H1 (cell line): ENCODE measurements around the gene NFATC1. TPM values are rescaled to one million over a fixed set of nuclear protein-coding genes. Genes with fewer than 3 reads are reported as not detected.

Experiments used
- CTCF ChIA-PET: fragments of 300-600 bp; sonication (Branson Sonifier 250); formaldehyde crosslinking; loops from one replicate; lab custom pipeline; 2021; ENCODE audit not compliant: partially characterized antibody; lab: Charles Lee
- POLR2A ChIA-PET: fragments of 300-600 bp; sonication (Branson Sonifier 250); formaldehyde crosslinking; loops from one replicate; lab custom pipeline; 2021; ENCODE audit warnings: inconsistent platforms; ENCODE audit not compliant: partially characterized antibody; lab: Charles Lee
- DNase-seq, 2 experiments: peaks; one replicate each; pipeline versions ENCODE4 v3.0.0 to v3.0.0-alpha.2; 2010 to 2022; ENCODE audit warnings: low spot score in 2 of 2, low read depth in 1 of 2, mixed read lengths in 1 of 2
- FAIRE-seq: peaks from 2 replicates; lab custom pipeline; 2011; peaks lifted over from hg19 to GRCh38; lab: Jason Lieb, UNC
- H2AFZ ChIP-seq: 2 replicates; pipeline ENCODE4 v1.8.1; 2012; ENCODE audit warnings: low read length, inconsistent platforms
- H2AK5ac ChIP-seq: 2 replicates; pipeline ENCODE4 v1.6.1; 2013; ENCODE audit warnings: low read depth, low read length
- H2BK120ac ChIP-seq: replicated peaks from 2 replicates; pipeline ENCODE3; 2013; ENCODE audit warnings: low read depth, low read length, inconsistent platforms
- H2BK12ac ChIP-seq: 2 replicates; pipeline ENCODE4 v1.6.1; 2013; ENCODE audit warnings: low read depth, low read length
- H2BK15ac ChIP-seq: 2 replicates; pipeline ENCODE4 v1.6.1; 2013; ENCODE audit warnings: low read length
- H2BK20ac ChIP-seq: 2 replicates; pipeline ENCODE4 v1.6.1; 2013; ENCODE audit warnings: low read length
- H2BK5ac ChIP-seq: 2 replicates; pipeline ENCODE4 v1.6.1; 2013; ENCODE audit warnings: low read depth, low read length
- H3K14ac ChIP-seq: 2 replicates; pipeline ENCODE4 v1.6.1; 2013; ENCODE audit warnings: inconsistent platforms; ENCODE audit not compliant: insufficient read length
- H3K18ac ChIP-seq: 2 replicates; pipeline ENCODE4 v1.6.1; 2013; ENCODE audit warnings: low read length; ENCODE audit errors: extremely low read depth
- H3K23ac ChIP-seq: 2 replicates; pipeline ENCODE4 v1.6.1; 2013; ENCODE audit warnings: inconsistent platforms; ENCODE audit not compliant: insufficient read length
- H3K23me2 ChIP-seq: 2 replicates; pipeline ENCODE4 v1.6.1; 2013; ENCODE audit warnings: low read depth, low read length
- H3K27ac ChIP-seq: 2 replicates; pipeline ENCODE4 v1.6.1; 2011; ENCODE audit warnings: low read depth, low read length, inconsistent platforms
- H3K27me3 ChIP-seq, 4 experiments: replicated peaks in 1 of 4; 1 replicate in 1 of 4; 2 replicates in 3 of 4; pipeline versions ENCODE4 v1.6.1 to v1.8.1; 2011 to 2013; ENCODE audit warnings: low read length in 3 of 4, mild to moderate bottlenecking in 3 of 4, inconsistent platforms in 2 of 4, mixed read lengths in 2 of 4, moderate library complexity in 1 of 4; ENCODE audit not compliant: control insufficient read depth in 3 of 4, insufficient read depth in 3 of 4; ENCODE audit errors: extremely low read depth in 1 of 4
- H3K36me3 ChIP-seq, 4 experiments: 2 replicates each; pipeline versions ENCODE4 v1.6.1 to v1.8.1; 2011 to 2013; ENCODE audit warnings: mild to moderate bottlenecking in 4 of 4, low read length in 3 of 4, moderate library complexity in 2 of 4, control low read depth in 1 of 4, inconsistent platforms in 1 of 4; ENCODE audit not compliant: insufficient read depth in 4 of 4, control insufficient read depth in 2 of 4
- H3K4ac ChIP-seq: replicated peaks from 2 replicates; pipeline ENCODE3; 2013; ENCODE audit warnings: low read length, low read depth, mixed read lengths, inconsistent platforms; ENCODE audit not compliant: insufficient read length
- H3K4me1 ChIP-seq, 4 experiments: replicated peaks in 1 of 4; 1 replicate in 1 of 4; 2 replicates in 3 of 4; pipeline versions ENCODE4 v1.6.1 to v1.8.1; 2011 to 2013; ENCODE audit warnings: low read length in 3 of 4, inconsistent platforms in 2 of 4, mixed read lengths in 1 of 4; ENCODE audit not compliant: insufficient read depth in 4 of 4, control insufficient read depth in 3 of 4
- H3K4me2 ChIP-seq, 2 experiments: 2 replicates each; pipeline versions ENCODE4 v1.6.1 to v1.8.1; 2011 to 2013; ENCODE audit warnings: low read depth in 2 of 2, low read length in 2 of 2, control low read depth in 1 of 2, inconsistent platforms in 1 of 2, mild to moderate bottlenecking in 1 of 2; ENCODE audit not compliant: insufficient read depth in 1 of 2
- H3K4me3 ChIP-seq, 4 experiments: fragments of 200-600, 300-600 bp in 1 of 4; sonication (generic), shearing (Covaris generic), sonication (Bioruptor Twin) in 1 of 4; 2 replicates each; pipeline versions ENCODE4 v1.5.1 to v1.8.1; 2011 to 2016; ENCODE audit warnings: low read length in 4 of 4, low read depth in 3 of 4, control low read depth in 2 of 4, inconsistent platforms in 2 of 4, mild to moderate bottlenecking in 2 of 4, mixed read lengths in 1 of 4, moderate library complexity in 1 of 4; ENCODE audit not compliant: insufficient read depth in 2 of 4; ENCODE audit errors: extremely low read depth in 1 of 4
- H3K56ac ChIP-seq: replicated peaks from 2 replicates; pipeline ENCODE3; 2013; ENCODE audit warnings: low read depth, mild to moderate bottlenecking, mixed read lengths, low read length, inconsistent platforms; ENCODE audit not compliant: insufficient read length
- H3K79me1 ChIP-seq: 2 replicates; pipeline ENCODE4 v1.6.1; 2013; ENCODE audit warnings: low read depth, low read length, control low read depth
- H3K79me2 ChIP-seq, 2 experiments: 2 replicates each; pipeline versions ENCODE4 v1.6.1 to v1.8.1; 2012 to 2013; ENCODE audit warnings: low read length in 2 of 2, mild to moderate bottlenecking in 2 of 2, inconsistent platforms in 1 of 2; ENCODE audit not compliant: insufficient read depth in 2 of 2, control insufficient read depth in 1 of 2
- H3K9ac ChIP-seq, 4 experiments: replicated peaks in 1 of 4; 1 replicate in 1 of 4; 2 replicates in 3 of 4; pipeline versions ENCODE4 v1.6.1 to v1.8.1; 2011 to 2013; ENCODE audit warnings: low read depth in 3 of 4, low read length in 3 of 4, control low read depth in 2 of 4, mild to moderate bottlenecking in 2 of 4, moderate library complexity in 2 of 4, inconsistent platforms in 1 of 4; ENCODE audit errors: extremely low read depth in 1 of 4
- H3K9me3 ChIP-seq, 2 experiments: 2 replicates each; pipeline versions ENCODE4 v1.6.1 to v1.8.1; 2012 to 2013; ENCODE audit warnings: mild to moderate bottlenecking in 2 of 2, moderate library complexity in 2 of 2, control low read depth in 1 of 2, inconsistent platforms in 1 of 2, low read depth in 1 of 2, low read length in 1 of 2, mixed read lengths in 1 of 2; ENCODE audit not compliant: insufficient read depth in 2 of 2
- H4K20me1 ChIP-seq, 2 experiments: replicated peaks in 1 of 2; 2 replicates each; pipeline versions ENCODE3 to v1.8.1; 2011 to 2013; ENCODE audit warnings: inconsistent platforms in 2 of 2, low read length in 2 of 2, mild to moderate bottlenecking in 1 of 2; ENCODE audit not compliant: insufficient read depth in 2 of 2, control insufficient read depth in 1 of 2
- H4K5ac ChIP-seq: 2 replicates; pipeline ENCODE4 v1.6.1; 2013; ENCODE audit warnings: low read length, low read depth, mixed read lengths, inconsistent platforms; ENCODE audit not compliant: insufficient read length
- H4K8ac ChIP-seq: 2 replicates; pipeline ENCODE4 v1.8.0; 2013; ENCODE audit warnings: mild to moderate bottlenecking, moderate library complexity, low read length, inconsistent platforms; ENCODE audit not compliant: insufficient read depth; ENCODE audit errors: extremely low read depth
- H4K91ac ChIP-seq: replicated peaks from 2 replicates; pipeline ENCODE3; 2013; ENCODE audit warnings: low read length, mixed read lengths, inconsistent platforms; ENCODE audit not compliant: insufficient read length
- GABPA ChIP-seq: IDR thresholded peaks from 2 replicates; pipeline ENCODE4 v1.6.1; 2011; ENCODE audit warnings: mild to moderate bottlenecking, low read length, moderate library complexity, borderline replicate concordance; ENCODE audit not compliant: insufficient read depth
- HDAC6 ChIP-seq: IDR thresholded peaks from one replicate; pipeline ENCODE4 v1.7.1; 2012; ENCODE audit warnings: low read depth, mild to moderate bottlenecking, inconsistent platforms, low read length, moderate library complexity
- POLR2A ChIP-seq, 2 experiments: IDR thresholded peaks; 1 replicate in 1 of 2; 2 replicates in 1 of 2; pipeline ENCODE4 v1.6.1; 2011; ENCODE audit warnings: low read depth in 2 of 2, low read length in 2 of 2, mild to moderate bottlenecking in 2 of 2; ENCODE audit errors: control extremely low read depth in 1 of 2
- RAD21 ChIP-seq, 2 experiments: IDR thresholded peaks in 1 of 2; conservative IDR thresholded peaks in 1 of 2; 2 replicates each; pipeline ENCODE4 v1.6.1; 2011; ENCODE audit warnings: low read depth in 2 of 2, low read length in 2 of 2, improper control_type of control experiment in 1 of 2, inconsistent platforms in 1 of 2, mild to moderate bottlenecking in 1 of 2, moderate library complexity in 1 of 2
- RFX5 ChIP-seq: IDR thresholded peaks from 2 replicates; pipeline ENCODE4 v1.6.1; 2011; ENCODE audit warnings: low read depth, low read length, improper control_type of control experiment, borderline replicate concordance
- SAP30 ChIP-seq: fragments of 300-600 bp; sonication (generic); IDR thresholded peaks from 2 replicates; pipeline ENCODE4 v1.7.1; 2012; ENCODE audit warnings: low read length, moderate library complexity, mild to moderate bottlenecking, inconsistent platforms; ENCODE audit not compliant: insufficient read depth, insufficient replicate concordance
- SUZ12 ChIP-seq: fragments of 200-600 bp; sonication (generic); IDR thresholded peaks from 2 replicates; pipeline ENCODE4 v1.6.1; 2012; ENCODE audit warnings: mild to moderate bottlenecking, inconsistent platforms, low read length, moderate library complexity, mixed read lengths
- TBP ChIP-seq: IDR thresholded peaks from 2 replicates; pipeline ENCODE4 v1.6.1; 2011; ENCODE audit warnings: low read depth, low read length, improper control_type of control experiment
- WGBS, 2 experiments: shearing (Covaris generic) in 1 of 2; methylation state at CpG; one replicate each; pipeline versions ENCODE4 v1.1.6 to v1.1.7; 2013 to 2015; ENCODE audit warnings: low lambda C conversion rate in 2 of 2, mixed read lengths in 2 of 2, inconsistent platforms in 1 of 2, low coverage in 1 of 2, missing lambda C conversion rate in 1 of 2; ENCODE audit not compliant: insufficient replicate concordance in 2 of 2, insufficient coverage in 1 of 2, insufficient read length in 1 of 2; ENCODE audit errors: extremely low coverage in 1 of 2, missing lambda C conversion rate in 1 of 2; 5-methylcytosine and 5-hydroxymethylcytosine counted together
- polyA plus RNA-seq, 7 experiments: library from polyadenylated mRNA; depleted of rRNA in 3 of 7; stranded (reverse) in 5 of 7; unstranded in 2 of 7; fragments of >200 nt in 5 of 7; fragments of 200-250 nt in 2 of 7; gene quantifications; 1 replicate in 5 of 7; 2 replicates in 1 of 7; 4 replicates in 1 of 7; pipeline versions ENCODE4 v1.2.1 to v1.2.3, GENCODE V29; 2011 to 2013; ENCODE audit warnings: missing spikeins in 2 of 7, mixed read lengths in 2 of 7
- total RNA-seq: library from RNA; stranded (reverse); fragmentation: NEBNext Ultra II Directional; extraction: Animal tissue kit (Norgen Biotek cat#: 25700); gene quantifications from 2 replicates; pipeline ENCODE4 v1.2.1, GENCODE V29; 2021
- TF ChIP-seq, protein P1 (sequence below), 3 experiments: IDR thresholded peaks; 1 replicate in 2 of 3; 2 replicates in 1 of 3; pipeline versions ENCODE4 v1.5.1 to v1.6.1; 2011; ENCODE audit warnings: low read length in 3 of 3, mild to moderate bottlenecking in 3 of 3, inconsistent platforms in 2 of 3, low read depth in 1 of 3, moderate library complexity in 1 of 3; ENCODE audit not compliant: insufficient read depth in 1 of 3; ENCODE audit errors: control extremely low read depth in 1 of 3

The NFATC1 gene
- total and polyA plus RNA-seq, 2 of the 8 experiments (the other 6 are each of a cell fraction or from before 2014, with no cell fraction given), result 2.0 to 6.6 TPM

DNA sequence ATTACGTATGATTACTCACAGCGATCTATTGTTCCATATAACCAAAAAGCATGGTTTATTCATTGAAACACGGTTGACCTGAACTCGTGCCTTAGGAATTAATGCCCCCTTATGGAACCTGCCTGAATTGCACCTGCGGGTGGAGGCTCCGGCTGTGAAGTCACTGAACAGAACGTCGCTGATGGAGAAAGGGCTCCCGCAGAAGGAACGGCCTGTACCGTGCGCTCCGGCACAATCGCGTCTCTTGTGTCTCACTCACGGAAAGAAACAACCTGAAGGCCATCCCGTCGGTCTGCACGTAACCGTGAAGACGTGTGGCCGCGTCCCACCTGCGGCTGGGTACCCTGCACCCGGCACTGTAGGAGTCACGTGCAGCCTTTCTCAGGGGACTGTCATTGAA lies 133.1 kb downstream of the NFATC1 start:
- Histone ChIP-seq H2BK20ac (no peak overlapping the region), H3K36me3 (no peaks in the 10 kb centered on the region), H4K91ac (peak overlapping the region; percentile 31), H4K20me1 (no peaks in the 10 kb centered on the region), H3K4ac (no peak overlapping the region), H3K23me2 (no peaks in the 10 kb centered on the region), H3K9me3 (no peaks in the 10 kb centered on the region), H3K56ac (no peak overlapping the region), H2BK12ac (no peak overlapping the region), H3K23ac (no peak overlapping the region), H2AFZ (no peak overlapping the region), H2BK15ac (no peak overlapping the region), H3K9ac (no peak overlapping the region), H3K79me1 (no peaks in the 10 kb centered on the region; the same call in 1 of the 2 replicates), H4K5ac (no peak overlapping the region), H3K4me3 (no peak overlapping the region), H3K79me2 (no peaks in the 10 kb centered on the region), H3K4me2 (peak overlapping the region in 1 of 2 experiments; percentile 30; a peak in 2 of 4 replicates), H3K18ac (no peak overlapping the region), H3K27ac (no peak overlapping the region), H3K14ac (no peak overlapping the region), H4K8ac (no peak overlapping the region), H3K27me3 (peaks cover 0 to 2% (median 0%) of the 10 kb centered on the region in 4 experiments; a peak in 3 of 7 replicates), H3K4me1 (peaks cover 0 to 12% (median 5%) of the 10 kb centered on the region in 4 experiments; a peak in 5 of 7 replicates), H2AK5ac (no peak overlapping the region), H2BK120ac (no peak overlapping the region), H2BK5ac (no peak overlapping the region)
- ChIA-PET POLR2A (no interaction called here), CTCF (interaction anchor here (0.6 to 7.1 kb wide), 18 partner anchors 10 to 167 kb away, joined by 3 to 124 read pairs (median 4); partner anchors contain the start of gene NFATC1)
- peak; percentile 71; the same call in 1 of the 2 replicates for TF ChIP-seq GABPA
- TF ChIP-seq HDAC6, result no peak
- no peak for TF ChIP-seq SUZ12
- peak; percentile 84; the same call in 1 of the 2 replicates for TF ChIP-seq TBP
- no peak for TF ChIP-seq SAP30
- TF ChIP-seq RAD21 (IDR thresholded peaks at IDR 0.05 in 1 of 2, conservative IDR thresholded peaks at IDR 0.05 in 1 of 2; ENCODE audit: low read depth in 2 of 2, low read length in 2 of 2), result peak; percentile 93
- no peak for TF ChIP-seq POLR2A (IDR thresholded peaks at IDR 0.05; ENCODE audit: control extremely low read depth in 1 of 2, low read depth in 2 of 2, low read length in 2 of 2)
- TF ChIP-seq, protein P1, sequence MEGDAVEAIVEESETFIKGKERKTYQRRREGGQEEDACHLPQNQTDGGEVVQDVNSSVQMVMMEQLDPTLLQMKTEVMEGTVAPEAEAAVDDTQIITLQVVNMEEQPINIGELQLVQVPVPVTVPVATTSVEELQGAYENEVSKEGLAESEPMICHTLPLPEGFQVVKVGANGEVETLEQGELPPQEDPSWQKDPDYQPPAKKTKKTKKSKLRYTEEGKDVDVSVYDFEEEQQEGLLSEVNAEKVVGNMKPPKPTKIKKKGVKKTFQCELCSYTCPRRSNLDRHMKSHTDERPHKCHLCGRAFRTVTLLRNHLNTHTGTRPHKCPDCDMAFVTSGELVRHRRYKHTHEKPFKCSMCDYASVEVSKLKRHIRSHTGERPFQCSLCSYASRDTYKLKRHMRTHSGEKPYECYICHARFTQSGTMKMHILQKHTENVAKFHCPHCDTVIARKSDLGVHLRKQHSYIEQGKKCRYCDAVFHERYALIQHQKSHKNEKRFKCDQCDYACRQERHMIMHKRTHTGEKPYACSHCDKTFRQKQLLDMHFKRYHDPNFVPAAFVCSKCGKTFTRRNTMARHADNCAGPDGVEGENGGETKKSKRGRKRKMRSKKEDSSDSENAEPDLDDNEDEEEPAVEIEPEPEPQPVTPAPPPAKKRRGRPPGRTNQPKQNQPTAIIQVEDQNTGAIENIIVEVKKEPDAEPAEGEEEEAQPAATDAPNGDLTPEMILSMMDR (IDR thresholded peaks at IDR 0.05; ENCODE audit: control extremely low read depth in 1 of 3, insufficient read depth in 1 of 3, low read depth in 1 of 3, low read length in 3 of 3), result peak in 2 of 3 experiments; percentile 83 to 93; a peak in 3 of 4 replicates
- TF ChIP-seq RFX5, result no peak
- 48% methylated on average over 26 of the region's 26 CpGs; no CpG with 5 or more reads in 1 of the 2 experiments for WGBS, 2 experiments
- FAIRE-seq, result peak; percentile 89
- DNase-seq, result peak; percentile 34 to 92
